ENCODE measurements around the gene SCYGR4.

DNA sequence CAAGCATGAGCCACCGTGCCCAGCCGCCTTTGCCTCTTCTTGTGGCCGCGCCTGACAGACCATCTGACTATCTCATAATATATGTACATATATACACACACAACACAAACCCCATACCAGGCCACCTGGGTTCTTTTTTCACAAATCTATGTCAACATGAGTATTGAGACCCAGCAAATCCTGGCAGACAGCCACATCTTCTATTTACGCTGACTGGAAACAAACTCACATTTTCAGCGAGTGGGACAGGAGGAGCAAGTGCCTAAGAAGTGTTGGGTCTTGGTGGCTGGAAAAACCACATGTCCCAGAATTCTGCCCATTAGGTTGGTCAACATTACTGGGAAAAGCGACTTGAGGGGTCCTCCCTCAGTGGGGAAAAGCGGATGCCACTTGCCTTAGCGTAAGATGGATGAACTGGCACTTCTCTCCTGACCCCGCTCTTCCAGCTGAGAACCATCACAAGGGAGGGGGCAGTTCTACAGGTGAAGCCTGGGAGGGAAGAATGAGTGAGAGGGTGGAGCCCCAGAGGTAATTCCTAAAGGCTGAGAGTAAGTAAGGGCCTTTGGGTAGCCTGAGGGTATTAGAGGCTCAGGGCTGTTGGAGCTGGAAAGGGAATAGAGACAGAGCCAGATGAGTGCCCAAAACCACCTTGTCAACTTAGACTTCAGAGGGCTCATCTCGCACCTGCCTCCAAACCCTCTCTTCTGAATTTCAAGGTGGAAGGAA lies 4.6 kb upstream of the SCYGR4 start:
- TF ChIP-seq TAF1 (IDR thresholded peaks at IDR 0.05; ENCODE audit: low read depth) (no peak), POLR2AphosphoS5 (IDR thresholded peaks at IDR 0.05) (no peak)
